Activated CD4-positive, alpha-beta T cell treated with anti-CD3 and anti-CD28 coated beads, Interleukin-2, amount 10 ng/mL, durations not matched to agents 24 days and 14 days (primary cell): ENCODE data around the gene PTPRK. TPM values are rescaled to one million over a fixed set of nuclear protein-coding genes. Genes with fewer than 3 reads are reported as not detected.
"Not testable (repeated sequence)": the region's sequence is repeated elsewhere in the genome, so short reads cannot be mapped to it uniquely, and the experiment has no call there.

ENCODE experiments used
- DNase-seq: peaks from one replicate; pipeline ENCODE4 v3.0.0; 2022
- H3K27ac Mint-ChIP-seq: one replicate; pipeline ENCODE4 v1.8.0; 2022; ENCODE audit warnings: mild to moderate bottlenecking, mixed read lengths
- H3K27me3 Mint-ChIP-seq: one replicate; pipeline ENCODE4 v1.8.0; 2022; ENCODE audit warnings: mixed read lengths
- H3K36me3 Mint-ChIP-seq: one replicate; pipeline ENCODE4 v1.8.0; 2022; ENCODE audit warnings: low read depth, mild to moderate bottlenecking, mixed read lengths
- H3K4me1 Mint-ChIP-seq: one replicate; pipeline ENCODE4 v1.8.0; 2021; ENCODE audit warnings: mixed read lengths
- H3K4me3 Mint-ChIP-seq: one replicate; pipeline ENCODE4 v1.8.0; 2022; ENCODE audit warnings: mild to moderate bottlenecking, moderate library complexity, mixed read lengths
- H3K9me3 Mint-ChIP-seq: one replicate; pipeline ENCODE4 v1.8.0; 2021; ENCODE audit warnings: mixed read lengths
- intact Hi-C: fragments of 100-400 bp; cut with micrococcal nuclease; formaldehyde crosslinking; loops from one replicate; pipeline ENCODE4 v1.15.1; 2023
- total RNA-seq: library from RNA; stranded (reverse); gene quantifications from 2 replicates; pipeline ENCODE4 v1.2.3, GENCODE V29; 2022

Gene PTPRK
- total RNA-seq, 1 donor from 2014 or later = 3.6 TPM

- intact Hi-C loops = no loop called here
- Mint-ChIP-seq H3K27ac (no peak overlapping the region), H3K9me3 (peaks cover 4% of the 10 kb centered on the region), H3K27me3 (no peaks in the 10 kb centered on the region), H3K4me1 (no peaks in the 10 kb centered on the region), H3K4me3 (no peak overlapping the region), H3K36me3 (no peaks in the 10 kb centered on the region)
- no peak for DNase-seq
These were observed 494.9 kb downstream of the PTPRK start for GRCh38 chr6:128025478-128025877.

- Mint-ChIP-seq H3K36me3 (no peaks in the 10 kb centered on the region), H3K4me3 (no peak overlapping the region), H3K9me3 (peaks cover 4% of the 10 kb centered on the region), H3K4me1 (no peaks in the 10 kb centered on the region), H3K27me3 (no peaks in the 10 kb centered on the region), H3K27ac (no peak overlapping the region)
- intact Hi-C loops = no loop called here
- no peak for DNase-seq
These were observed 495.4 kb downstream of the PTPRK start for GRCh38 chr6:128024969-128025368.

GRCh38 chr6:128024046-128024445, 496.4 kb downstream of the PTPRK start:
- DNase-seq = no peak
- peaks cover 2% of the 10 kb centered on the region for H3K4me1 Mint-ChIP-seq
- H3K4me3 Mint-ChIP-seq = no peak overlapping the region
- H3K36me3 Mint-ChIP-seq = no peaks in the 10 kb centered on the region
- peaks cover 2% of the 10 kb centered on the region for H3K9me3 Mint-ChIP-seq
- H3K27me3 Mint-ChIP-seq = no peaks in the 10 kb centered on the region
- intact Hi-C loops = no loop called here
- no peak overlapping the region for H3K27ac Mint-ChIP-seq

GRCh38 chr6:128018821-128019220, 501.6 kb downstream of the PTPRK start:
- intact Hi-C loops = no loop called here
- H3K9me3 Mint-ChIP-seq = peaks cover 5% of the 10 kb centered on the region
- H3K4me3 Mint-ChIP-seq = no peak overlapping the region
- no peaks in the 10 kb centered on the region for H3K36me3 Mint-ChIP-seq
- no peak for DNase-seq
- H3K27ac Mint-ChIP-seq = no peak overlapping the region
- no peaks in the 10 kb centered on the region for H3K27me3 Mint-ChIP-seq
- peaks cover 2% of the 10 kb centered on the region for H3K4me1 Mint-ChIP-seq

- DNase-seq = no peak
- H3K9me3 Mint-ChIP-seq = peaks cover 17% of the 10 kb centered on the region
These were observed 503.1 kb downstream of the PTPRK start for GRCh38 chr6:128017288-128017687.

GRCh38 chr6:128007658-128008057, 512.7 kb downstream of the PTPRK start:
- H3K27me3 Mint-ChIP-seq = peaks cover under 1% of the 10 kb centered on the region
- no peak overlapping the region for H3K27ac Mint-ChIP-seq
- H3K4me1 Mint-ChIP-seq = no peaks in the 10 kb centered on the region
- intact Hi-C loops = no loop called here
- H3K9me3 Mint-ChIP-seq = peaks cover 4% of the 10 kb centered on the region
- no peak for DNase-seq
- H3K4me3 Mint-ChIP-seq = no peak overlapping the region
- no peaks in the 10 kb centered on the region for H3K36me3 Mint-ChIP-seq

More at GRCh38 chr6:128017288-128017687, 503.1 kb downstream of the PTPRK start:
- intact Hi-C loops = no loop called here
- Mint-ChIP-seq H3K27ac (no peak overlapping the region), H3K4me1 (peaks cover 2% of the 10 kb centered on the region), H3K27me3 (peaks cover 2% of the 10 kb centered on the region), H3K4me3 (no peak overlapping the region), H3K36me3 (no peaks in the 10 kb centered on the region)

GRCh38 chr6:128005009-128005408, 515.4 kb downstream of the PTPRK start:
- no peaks in the 10 kb centered on the region for H3K4me1 Mint-ChIP-seq
- H3K27me3 Mint-ChIP-seq = no peaks in the 10 kb centered on the region
- no peak overlapping the region for H3K27ac Mint-ChIP-seq
- no peaks in the 10 kb centered on the region for H3K36me3 Mint-ChIP-seq
- H3K9me3 Mint-ChIP-seq = peaks cover under 1% of the 10 kb centered on the region
- H3K4me3 Mint-ChIP-seq = no peak overlapping the region
- intact Hi-C loops = no loop called here
- no peak for DNase-seq

- no peaks in the 10 kb centered on the region for H3K27me3 Mint-ChIP-seq
- H3K36me3 Mint-ChIP-seq = no peaks in the 10 kb centered on the region
- no peak for DNase-seq
- H3K9me3 Mint-ChIP-seq = peaks cover 3% of the 10 kb centered on the region
- no peak overlapping the region for H3K4me3 Mint-ChIP-seq
- intact Hi-C loops = no loop called here
- no peak overlapping the region for H3K27ac Mint-ChIP-seq
- H3K4me1 Mint-ChIP-seq = peaks cover 12% of the 10 kb centered on the region
These were observed 520.0 kb downstream of the PTPRK start for GRCh38 chr6:128000363-128000762.

- intact Hi-C loops = no loop called here
- Mint-ChIP-seq H3K27ac (no peak overlapping the region), H3K27me3 (no peaks in the 10 kb centered on the region), H3K36me3 (no peaks in the 10 kb centered on the region), H3K4me1 (peaks cover 12% of the 10 kb centered on the region), H3K4me3 (no peak overlapping the region), H3K9me3 (peaks cover 3% of the 10 kb centered on the region)
- DNase-seq = no peak
These were observed 521.4 kb downstream of the PTPRK start for GRCh38 chr6:127998985-127999384.

- H3K4me1 Mint-ChIP-seq = peaks cover 12% of the 10 kb centered on the region
- no peak for DNase-seq
- H3K36me3 Mint-ChIP-seq = no peaks in the 10 kb centered on the region
- H3K27ac Mint-ChIP-seq = no peak overlapping the region
- no peak overlapping the region for H3K4me3 Mint-ChIP-seq
- peaks cover 3% of the 10 kb centered on the region for H3K9me3 Mint-ChIP-seq
- H3K27me3 Mint-ChIP-seq = no peaks in the 10 kb centered on the region
- intact Hi-C loops = no loop called here
These were observed 522.8 kb downstream of the PTPRK start for GRCh38 chr6:127997496-127998164.

- Mint-ChIP-seq H3K27ac (no peak overlapping the region), H3K27me3 (no peaks in the 10 kb centered on the region), H3K36me3 (no peaks in the 10 kb centered on the region), H3K9me3 (peaks cover 3% of the 10 kb centered on the region), H3K4me3 (no peak overlapping the region), H3K4me1 (peaks cover 16% of the 10 kb centered on the region)
- intact Hi-C loops = no loop called here
- DNase-seq = no peak
These were observed 523.5 kb downstream of the PTPRK start for GRCh38 chr6:127996925-127997324.

- DNase-seq = no peak
- no peaks in the 10 kb centered on the region for H3K36me3 Mint-ChIP-seq
- H3K27me3 Mint-ChIP-seq = no peaks in the 10 kb centered on the region
- no peak overlapping the region for H3K27ac Mint-ChIP-seq
- intact Hi-C loops = no loop called here
- peaks cover 8% of the 10 kb centered on the region for H3K9me3 Mint-ChIP-seq
- no peak overlapping the region for H3K4me3 Mint-ChIP-seq
- H3K4me1 Mint-ChIP-seq = peaks cover 10% of the 10 kb centered on the region
These were observed 528.3 kb downstream of the PTPRK start for GRCh38 chr6:127992144-127992543.

- Mint-ChIP-seq H3K4me3 (no peak overlapping the region), H3K9me3 (peaks cover 4% of the 10 kb centered on the region), H3K4me1 (peaks cover 5% of the 10 kb centered on the region), H3K27ac (no peak overlapping the region), H3K36me3 (no peaks in the 10 kb centered on the region), H3K27me3 (no peaks in the 10 kb centered on the region)
- intact Hi-C loops = no loop called here
- DNase-seq = no peak
These were observed 530.3 kb downstream of the PTPRK start for GRCh38 chr6:127990074-127990473.

- peaks cover 8% of the 10 kb centered on the region for H3K36me3 Mint-ChIP-seq
These were observed 539.4 kb downstream of the PTPRK start for GRCh38 chr6:127980996-127981395.

GRCh38 chr6:127978185-127978584, 542.2 kb downstream of the PTPRK start:
- intact Hi-C loops = loop anchor here (10.0 kb wide), 1 partner anchor 277 kb away; no protein-coding TSS in a partner anchor
- Mint-ChIP-seq H3K4me1 (peaks cover 23% of the 10 kb centered on the region), H3K9me3 (peaks cover 27% of the 10 kb centered on the region), H3K36me3 (peaks cover 19% of the 10 kb centered on the region)
- H3K27ac Mint-ChIP-seq, H3K27me3 Mint-ChIP-seq, DNase-seq, H3K4me3 Mint-ChIP-seq: not testable (repeated sequence)

More at GRCh38 chr6:127980996-127981395, 539.4 kb downstream of the PTPRK start:
- no peak for DNase-seq
- intact Hi-C loops = no loop called here
- peaks cover 13% of the 10 kb centered on the region for H3K4me1 Mint-ChIP-seq
- no peak overlapping the region for H3K4me3 Mint-ChIP-seq
- no peak overlapping the region for H3K27ac Mint-ChIP-seq
- no peaks in the 10 kb centered on the region for H3K27me3 Mint-ChIP-seq
- H3K9me3 Mint-ChIP-seq = peaks cover 23% of the 10 kb centered on the region
